ENCODE results near the gene DPH1. TPM values are rescaled to one million over a fixed set of nuclear protein-coding genes. Genes with fewer than 3 reads are reported as not detected.

The DPH1 gene
- total RNA-seq, 6 experiments from 2014 or later: 65.9 to 81.6 (median 71.8) TPM

- Mint-ChIP-seq H3K4me1 (ENCODE audit: low read depth) (peaks cover 32% of the 10 kb centered on the region), H3K9me3 (no peaks in the 10 kb centered on the region), H3K36me3 (ENCODE audit: low read depth) (peaks cover 6% of the 10 kb centered on the region; the same call in 1 of the 2 replicates), H3K4me3 (peak overlapping the region; percentile 77), H3K27ac (no peak overlapping the region), H3K27me3 (ENCODE audit: insufficient read depth) (peaks cover 26% of the 10 kb centered on the region)
- TF ChIP-seq CTCF (IDR thresholded peaks at IDR 0.05): peak; percentile 87
- DNase-seq: peak; percentile 58
These were observed 4.2 kb upstream of the DPH1 start for GRCh38 chr17:2025622-2026309.

GRCh38 chr17:2027528-2028233 is 2.3 kb upstream of the DPH1 start:
- Mint-ChIP-seq H3K4me3 (no peak overlapping the region), H3K9me3 (no peaks in the 10 kb centered on the region)
- DNase-seq: no peak

GRCh38 chr17:2028234-2028614 is 1.7 kb upstream of the DPH1 start:
- Mint-ChIP-seq H3K4me3 (no peak overlapping the region), H3K27ac (no peak overlapping the region), H3K36me3 (ENCODE audit: low read depth) (peaks cover 8% of the 10 kb centered on the region; the same call in 1 of the 2 replicates), H3K9me3 (no peaks in the 10 kb centered on the region), H3K27me3 (ENCODE audit: insufficient read depth) (peaks cover 14% of the 10 kb centered on the region), H3K4me1 (ENCODE audit: low read depth) (peaks cover 53% of the 10 kb centered on the region)
- no peak for TF ChIP-seq CTCF (IDR thresholded peaks at IDR 0.05)
- no peak for DNase-seq

More at GRCh38 chr17:2027528-2028233, 2.3 kb upstream of the DPH1 start:
- Mint-ChIP-seq H3K36me3 (ENCODE audit: low read depth) (peaks cover 8% of the 10 kb centered on the region; the same call in 1 of the 2 replicates), H3K4me1 (ENCODE audit: low read depth) (peaks cover 47% of the 10 kb centered on the region), H3K27me3 (ENCODE audit: insufficient read depth) (peaks cover 17% of the 10 kb centered on the region), H3K27ac (no peak overlapping the region)
- no peak for TF ChIP-seq CTCF (IDR thresholded peaks at IDR 0.05)

- peaks cover 12% of the 10 kb centered on the region for H3K27me3 Mint-ChIP-seq (ENCODE audit: insufficient read depth)
- no peak overlapping the region for H3K4me3 Mint-ChIP-seq
- no peak for TF ChIP-seq CTCF (IDR thresholded peaks at IDR 0.05)
- peaks cover 8% of the 10 kb centered on the region; the same call in 1 of the 2 replicates for H3K36me3 Mint-ChIP-seq (ENCODE audit: low read depth)
- DNase-seq: no peak
- no peaks in the 10 kb centered on the region for H3K9me3 Mint-ChIP-seq
- peaks cover 58% of the 10 kb centered on the region for H3K4me1 Mint-ChIP-seq (ENCODE audit: low read depth)
- H3K27ac Mint-ChIP-seq: no peak overlapping the region
These were observed 1.2 kb upstream of the DPH1 start for GRCh38 chr17:2028737-2029136.

- peaks cover 59% of the 10 kb centered on the region for H3K4me1 Mint-ChIP-seq (ENCODE audit: low read depth)
- DNase-seq: no peak
- peak; percentile 75 for TF ChIP-seq CTCF (IDR thresholded peaks at IDR 0.05)
- H3K27me3 Mint-ChIP-seq (ENCODE audit: insufficient read depth): peaks cover 6% of the 10 kb centered on the region
- no peaks in the 10 kb centered on the region for H3K9me3 Mint-ChIP-seq
- peak overlapping the region; percentile 97 for H3K4me3 Mint-ChIP-seq
- peak overlapping the region; percentile 90 for H3K27ac Mint-ChIP-seq
- H3K36me3 Mint-ChIP-seq (ENCODE audit: low read depth): peaks cover 8% of the 10 kb centered on the region; the same call in 1 of the 2 replicates
These were observed 818 bp downstream of the DPH1 start for GRCh38 chr17:2030779-2031163.

All from HFFc6 (cell line).